ENCODE results near the gene GBA2. TPM values are rescaled to one million over a fixed set of nuclear protein-coding genes. Genes with fewer than 3 reads are reported as not detected.

Gene GBA2
- total RNA-seq, 1 donor from 2014 or later, result 68.0 TPM

DNA sequence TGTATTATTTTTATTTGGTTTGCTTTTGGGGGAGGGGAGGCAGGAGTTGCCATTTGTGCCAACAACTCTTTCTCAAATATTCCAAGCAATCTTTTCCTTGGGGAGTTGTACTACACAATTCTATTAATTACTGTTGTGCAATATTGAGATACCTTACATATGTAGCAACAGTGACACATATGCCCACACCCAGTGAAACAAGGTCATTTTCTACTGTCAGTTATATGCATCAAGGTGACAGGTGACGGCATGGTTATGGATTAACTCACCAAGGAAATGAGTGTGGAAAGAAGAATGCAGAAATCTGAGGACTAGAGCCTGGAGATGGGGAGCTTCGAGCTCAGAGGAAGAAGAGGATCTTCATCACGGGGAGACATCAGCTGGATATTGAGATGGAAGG is 22.9 kb upstream of the GBA2 start:
- intact Hi-C loops (cut with DNase I), result no loop called here
- H3K36me3 ChIP-seq, result no peaks in the 10 kb centered on the region
- no peak overlapping the region for H3K4me3 ChIP-seq
- DNase-seq (no peak), ATAC-seq (peak in 1 of 2 donors; percentile 25)
- no peak overlapping the region for H3K27ac ChIP-seq
- H3K9me3 ChIP-seq, result no peaks in the 10 kb centered on the region
- H3K27me3 ChIP-seq (ENCODE audit: low read depth), result no peaks in the 10 kb centered on the region
- H3K4me1 ChIP-seq, result peaks cover 39% of the 10 kb centered on the region
- TF ChIP-seq, protein P1, sequence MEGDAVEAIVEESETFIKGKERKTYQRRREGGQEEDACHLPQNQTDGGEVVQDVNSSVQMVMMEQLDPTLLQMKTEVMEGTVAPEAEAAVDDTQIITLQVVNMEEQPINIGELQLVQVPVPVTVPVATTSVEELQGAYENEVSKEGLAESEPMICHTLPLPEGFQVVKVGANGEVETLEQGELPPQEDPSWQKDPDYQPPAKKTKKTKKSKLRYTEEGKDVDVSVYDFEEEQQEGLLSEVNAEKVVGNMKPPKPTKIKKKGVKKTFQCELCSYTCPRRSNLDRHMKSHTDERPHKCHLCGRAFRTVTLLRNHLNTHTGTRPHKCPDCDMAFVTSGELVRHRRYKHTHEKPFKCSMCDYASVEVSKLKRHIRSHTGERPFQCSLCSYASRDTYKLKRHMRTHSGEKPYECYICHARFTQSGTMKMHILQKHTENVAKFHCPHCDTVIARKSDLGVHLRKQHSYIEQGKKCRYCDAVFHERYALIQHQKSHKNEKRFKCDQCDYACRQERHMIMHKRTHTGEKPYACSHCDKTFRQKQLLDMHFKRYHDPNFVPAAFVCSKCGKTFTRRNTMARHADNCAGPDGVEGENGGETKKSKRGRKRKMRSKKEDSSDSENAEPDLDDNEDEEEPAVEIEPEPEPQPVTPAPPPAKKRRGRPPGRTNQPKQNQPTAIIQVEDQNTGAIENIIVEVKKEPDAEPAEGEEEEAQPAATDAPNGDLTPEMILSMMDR (IDR thresholded peaks at IDR 0.05), result no peak

DNA sequence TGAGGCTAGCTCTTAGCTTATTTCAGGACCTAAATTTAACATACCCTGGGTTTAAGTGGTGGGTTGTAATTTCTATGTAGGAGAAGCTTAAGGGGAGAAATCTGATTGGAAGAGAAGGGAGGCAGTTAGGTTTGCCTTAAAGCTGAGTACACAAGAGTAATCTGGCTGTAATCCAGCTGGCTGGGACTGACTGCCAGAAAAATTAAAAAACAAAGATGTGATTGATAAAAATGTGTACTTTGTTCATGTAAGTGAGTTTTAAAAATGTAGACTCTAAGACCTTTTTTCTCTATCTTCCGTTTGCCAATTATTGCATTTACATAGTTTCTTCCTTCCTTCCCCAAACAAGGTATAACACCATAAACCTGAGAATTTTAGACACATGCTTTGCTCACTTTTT is 22.5 kb upstream of the GBA2 start:
- intact Hi-C loops (cut with DNase I), result no loop called here
- no peak for DNase-seq

DNA sequence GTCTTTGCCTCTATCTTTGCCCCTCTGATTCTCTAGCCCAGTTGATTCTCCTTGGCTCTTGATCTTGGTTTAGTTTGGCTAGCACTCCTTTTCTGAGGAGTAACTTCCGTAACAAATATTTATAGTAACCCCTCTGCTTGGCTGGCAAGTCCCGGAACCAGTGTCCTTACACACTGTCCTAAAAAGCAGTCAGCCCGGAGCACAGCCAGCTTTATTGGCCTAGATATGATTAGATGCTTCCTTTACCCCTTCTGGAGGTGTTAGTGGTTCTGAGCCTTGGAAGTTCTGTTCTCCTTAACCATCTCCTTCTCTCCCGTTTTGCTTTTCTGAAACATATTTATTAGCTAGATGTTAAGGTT is 22.0 kb upstream of the GBA2 start:
- Histone ChIP-seq H3K27ac (peak overlapping the region; percentile 63), H3K4me3 (no peak overlapping the region)

More for the DNA sequence above, 22.5 kb upstream of the GBA2 start:
- no peaks in the 10 kb centered on the region for H3K36me3 ChIP-seq
- H3K9me3 ChIP-seq, result no peaks in the 10 kb centered on the region
- TF ChIP-seq, protein P1 (IDR thresholded peaks at IDR 0.05), result no peak
- H3K4me3 ChIP-seq, result no peak overlapping the region
- peak overlapping the region; percentile 63 for H3K27ac ChIP-seq
- peaks cover 39% of the 10 kb centered on the region for H3K4me1 ChIP-seq
- H3K27me3 ChIP-seq (ENCODE audit: low read depth), result no peaks in the 10 kb centered on the region
- peak in 1 of 2 donors; percentile 37 for ATAC-seq

DNA sequence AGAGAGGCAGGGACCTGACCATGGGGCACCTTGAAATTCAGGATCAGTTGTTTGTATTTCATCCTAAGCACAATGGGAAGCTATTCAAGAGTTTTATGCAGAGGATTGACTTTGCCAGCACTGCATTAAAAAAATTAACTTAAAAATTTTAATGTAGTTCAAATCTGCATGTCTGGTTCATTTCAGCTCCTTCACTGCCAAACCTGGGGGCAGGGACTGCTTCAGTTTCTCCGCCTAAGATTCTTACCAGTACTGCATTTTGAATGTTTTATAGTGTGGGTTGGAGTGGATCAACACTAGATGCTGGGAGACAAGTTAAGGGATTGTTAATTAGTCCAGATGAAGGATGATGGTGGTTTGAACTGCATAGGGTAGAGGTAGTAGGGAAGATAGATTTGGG is 20.7 kb upstream of the GBA2 start:
- Histone ChIP-seq H3K9me3 (no peaks in the 10 kb centered on the region), H3K4me1 (peaks cover 27% of the 10 kb centered on the region), H3K36me3 (no peaks in the 10 kb centered on the region), H3K27me3 (ENCODE audit: low read depth) (no peaks in the 10 kb centered on the region), H3K27ac (no peak overlapping the region), H3K4me3 (no peak overlapping the region)
- TF ChIP-seq, protein P1 (IDR thresholded peaks at IDR 0.05), result no peak
- DNase-seq (no peak), ATAC-seq (no peak)
- intact Hi-C loops (cut with DNase I), result no loop called here

More for the DNA sequence above, 22.0 kb upstream of the GBA2 start:
- intact Hi-C loops (cut with DNase I), result no loop called here
- ATAC-seq (peak; percentile 73 to 74), DNase-seq (no peak)
- no peaks in the 10 kb centered on the region for H3K9me3 ChIP-seq
- TF ChIP-seq, protein P1 (IDR thresholded peaks at IDR 0.05), result no peak
- H3K36me3 ChIP-seq, result no peaks in the 10 kb centered on the region
- peaks cover 38% of the 10 kb centered on the region for H3K4me1 ChIP-seq
- H3K27me3 ChIP-seq (ENCODE audit: low read depth), result no peaks in the 10 kb centered on the region

DNA sequence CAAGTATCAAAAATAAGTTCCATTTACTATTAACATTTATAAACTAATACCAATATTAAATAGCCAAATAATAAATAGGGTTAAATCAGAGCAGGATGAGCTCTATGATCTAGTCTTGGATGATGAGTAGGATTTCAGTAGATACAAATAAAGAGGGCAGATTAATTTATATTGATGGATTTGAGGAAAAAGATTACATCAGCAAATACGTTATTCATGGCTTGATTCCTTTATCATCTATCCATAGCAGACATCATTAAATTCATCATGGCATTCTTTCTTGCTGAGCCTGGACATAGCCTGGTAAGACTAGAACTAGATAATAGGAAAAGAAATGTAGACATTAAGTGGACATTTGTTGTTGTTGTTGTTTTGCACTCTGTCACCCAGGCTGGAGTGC is 18.4 kb upstream of the GBA2 start:
- intact Hi-C loops (cut with DNase I), result no loop called here
- no peaks in the 10 kb centered on the region for H3K9me3 ChIP-seq
- no peak overlapping the region for H3K4me3 ChIP-seq
- no peaks in the 10 kb centered on the region for H3K27me3 ChIP-seq (ENCODE audit: low read depth)
- no peak overlapping the region for H3K27ac ChIP-seq
- peaks cover 27% of the 10 kb centered on the region for H3K4me1 ChIP-seq
- no peaks in the 10 kb centered on the region for H3K36me3 ChIP-seq
- TF ChIP-seq, protein P1 (IDR thresholded peaks at IDR 0.05), result no peak
- DNase-seq (no peak), ATAC-seq (no peak)

DNA sequence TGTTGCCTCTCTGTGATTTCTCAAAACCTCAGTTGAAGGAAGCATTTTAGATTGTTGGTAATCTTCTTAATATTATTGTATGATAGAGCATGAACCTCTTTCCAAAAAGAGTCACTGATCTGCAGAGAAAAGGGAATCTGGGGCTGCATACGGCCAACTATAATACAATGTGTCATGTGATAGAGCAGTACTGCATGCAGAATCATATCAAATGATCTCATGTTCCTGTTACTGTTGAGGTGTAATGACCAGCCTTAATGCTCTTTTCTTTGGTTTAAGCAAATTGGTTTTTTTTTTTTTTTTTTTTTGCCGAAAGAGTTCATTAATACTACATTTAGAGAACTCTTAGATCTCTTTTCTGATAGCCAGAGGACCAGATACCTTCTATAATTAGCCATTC is 18.0 kb upstream of the GBA2 start:
- DNase-seq (no peak), ATAC-seq (no peak)
- H3K27ac ChIP-seq, result no peak overlapping the region
- H3K27me3 ChIP-seq (ENCODE audit: low read depth), result no peaks in the 10 kb centered on the region
- no peaks in the 10 kb centered on the region for H3K9me3 ChIP-seq
- H3K4me1 ChIP-seq, result peaks cover 23% of the 10 kb centered on the region
- H3K36me3 ChIP-seq, result no peaks in the 10 kb centered on the region
- TF ChIP-seq, protein P1 (IDR thresholded peaks at IDR 0.05), result no peak
- H3K4me3 ChIP-seq, result no peak overlapping the region
- intact Hi-C loops (cut with DNase I), result no loop called here
